ENCODE results near the gene IMPA2.

GRCh38 chr18:12005538-12006487 lies 24.5 kb downstream of the IMPA2 start:
- TF ChIP-seq CTCF (IDR thresholded peaks at IDR 0.05): no peak
- TF ChIP-seq POLR2A (IDR thresholded peaks at IDR 0.05): no peak
